Measurements from ENCODE around the gene APOA5. TPM values are rescaled to one million over a fixed set of nuclear protein-coding genes. Genes with fewer than 3 reads are reported as not detected.

The APOA5 gene
- total RNA-seq, 1 experiment from 2014 or later = not detected

GRCh38 chr11:116829525-116830183, 38.0 kb upstream of the APOA5 start, which contains the start of gene APOC3:
Gene APOC3, plus strand, starts transcription at chr11:116829907. Its CDS starts 676 bp downstream, at chr11:116830583.
- peak; percentile 17 for DNase-seq (ENCODE audit: unreplicated experiment)
- no peaks in the 10 kb centered on the region for H3K9me3 Mint-ChIP-seq (ENCODE audit: unreplicated experiment)
- ChIA-PET POLR2A (interaction anchor here (0.6 to 1.0 kb wide), 2 partner anchors 10 to 43 kb away, joined by 3 read pairs; no protein-coding TSS in a partner anchor), CTCF (interaction anchor here (0.7 kb wide), 1 partner anchor 40 kb away, joined by 3 read pairs; no protein-coding TSS in a partner anchor)
- H3K27ac Mint-ChIP-seq (ENCODE audit: low read depth, unreplicated experiment) = no peak within 1 kb of the TSS
- intact Hi-C loops (cut with micrococcal nuclease) = no loop called here
- TF ChIP-seq CTCF (IDR thresholded peaks at IDR 0.05; ENCODE audit: unreplicated experiment) = no peak
- no TSS peak for BruUV-seq (replicated peaks)
- H3K27me3 Mint-ChIP-seq (ENCODE audit: insufficient read depth, unreplicated experiment) = no peaks in the 10 kb centered on the region
- no peaks in the 10 kb centered on the region for H3K4me1 Mint-ChIP-seq (ENCODE audit: insufficient read depth, unreplicated experiment)
- no peaks in the 10 kb centered on the region for H3K36me3 Mint-ChIP-seq (ENCODE audit: insufficient read depth, unreplicated experiment)
- no peak within 1 kb of the TSS for H3K4me3 Mint-ChIP-seq (ENCODE audit: unreplicated experiment)

DNA sequence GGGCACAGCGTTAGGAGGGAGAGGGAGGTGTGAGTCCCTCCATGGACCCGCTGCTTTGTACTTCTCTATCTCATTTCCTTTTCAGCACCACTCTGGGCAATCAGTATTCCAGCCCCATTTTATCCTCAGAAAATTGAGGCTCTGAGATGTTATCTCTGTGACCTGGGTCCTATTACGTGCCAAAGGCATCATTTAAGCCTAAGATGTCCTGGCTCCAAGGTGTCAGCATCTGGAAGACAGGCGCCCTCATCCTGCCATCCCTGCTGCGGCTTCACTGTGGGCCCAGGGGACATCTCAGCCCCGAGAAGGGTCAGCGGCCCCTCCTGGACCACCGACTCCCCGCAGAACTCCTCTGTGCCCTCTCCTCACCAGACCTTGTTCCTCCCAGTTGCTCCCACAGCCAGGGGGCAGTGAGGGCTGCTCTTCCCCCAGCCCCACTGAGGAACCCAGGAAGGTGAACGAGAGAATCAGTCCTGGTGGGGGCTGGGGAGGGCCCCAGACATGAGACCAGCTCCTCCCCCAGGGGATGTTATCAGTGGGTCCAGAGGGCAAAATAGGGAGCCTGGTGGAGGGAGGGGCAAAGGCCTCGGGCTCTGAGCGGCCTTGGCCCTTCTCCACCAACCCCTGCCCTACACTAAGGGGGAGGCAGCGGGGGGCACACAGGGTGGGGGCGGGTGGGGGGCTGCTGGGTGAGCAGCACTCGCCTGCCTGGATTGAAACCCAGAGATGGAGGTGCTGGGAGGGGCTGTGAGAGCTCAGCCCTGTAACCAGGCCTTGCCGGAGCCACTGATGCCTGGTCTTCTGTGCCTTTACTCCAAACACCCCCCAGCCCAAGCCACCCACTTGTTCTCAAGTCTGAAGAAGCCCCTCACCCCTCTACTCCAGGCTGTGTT, 37.2 kb upstream of the APOA5 start:
- Mint-ChIP-seq H3K4me1 (ENCODE audit: insufficient read depth, unreplicated experiment) (no peaks in the 10 kb centered on the region), H3K4me3 (ENCODE audit: unreplicated experiment) (no peak overlapping the region), H3K27me3 (ENCODE audit: insufficient read depth, unreplicated experiment) (no peaks in the 10 kb centered on the region), H3K27ac (ENCODE audit: low read depth, unreplicated experiment) (no peak overlapping the region), H3K9me3 (ENCODE audit: unreplicated experiment) (no peaks in the 10 kb centered on the region), H3K36me3 (ENCODE audit: insufficient read depth, unreplicated experiment) (no peaks in the 10 kb centered on the region)
- BruUV-seq (replicated peaks) = no TSS peak
- intact Hi-C loops (cut with micrococcal nuclease) = no loop called here
- DNase-seq (ENCODE audit: unreplicated experiment) = no peak
- POLR2A ChIA-PET = interaction anchor here (0.6 to 1.0 kb wide), 2 partner anchors 11 to 42 kb away, joined by 3 read pairs; no protein-coding TSS in a partner anchor
- CTCF ChIA-PET = interaction anchor here (0.6 kb wide), 1 partner anchor 82 kb away, joined by 3 read pairs; no protein-coding TSS in a partner anchor
- no peak for TF ChIP-seq CTCF (IDR thresholded peaks at IDR 0.05; ENCODE audit: unreplicated experiment)

- POLR2A ChIA-PET = no interaction called here
- no peaks in the 10 kb centered on the region for H3K36me3 Mint-ChIP-seq (ENCODE audit: insufficient read depth, unreplicated experiment)
Measured at GRCh38 chr11:116827461-116827860, 35.8 kb upstream of the APOA5 start.

More at GRCh38 chr11:116827461-116827860, 35.8 kb upstream of the APOA5 start:
- BruUV-seq (replicated peaks) = no TSS peak
- no peak for TF ChIP-seq CTCF (IDR thresholded peaks at IDR 0.05; ENCODE audit: unreplicated experiment)
- Mint-ChIP-seq H3K9me3 (ENCODE audit: unreplicated experiment) (no peaks in the 10 kb centered on the region), H3K4me1 (ENCODE audit: insufficient read depth, unreplicated experiment) (no peaks in the 10 kb centered on the region), H3K4me3 (ENCODE audit: unreplicated experiment) (no peak overlapping the region), H3K27me3 (ENCODE audit: insufficient read depth, unreplicated experiment) (no peaks in the 10 kb centered on the region), H3K27ac (ENCODE audit: low read depth, unreplicated experiment) (no peak overlapping the region)
- CTCF ChIA-PET = no interaction called here
- DNase-seq (ENCODE audit: unreplicated experiment) = no peak
- intact Hi-C loops (cut with micrococcal nuclease) = no loop called here

Data from MCF 10A (cell line).